GM12874 (cell line): ENCODE measurements around the gene CD80.
A peak's percentile ranks its signal among the peaks of the same experiment; 100 is the strongest.

Source experiments
- CTCF ChIP-seq: IDR thresholded peaks from 2 replicates; pipeline ENCODE4 v1.5.1; 2011; ENCODE audit warnings: low read depth, mild to moderate bottlenecking, control low read depth, low read length, moderate library complexity; ENCODE audit not compliant: insufficient read depth

The CD80 gene

GRCh38 chr3:119524931-119525662, 34.3 kb downstream of the CD80 start:
- TF ChIP-seq CTCF = peak; percentile 11; the same call in 1 of the 2 replicates

GRCh38 chr3:119518026-119518425, 41.4 kb downstream of the CD80 start:
- no peak for TF ChIP-seq CTCF

DNA sequence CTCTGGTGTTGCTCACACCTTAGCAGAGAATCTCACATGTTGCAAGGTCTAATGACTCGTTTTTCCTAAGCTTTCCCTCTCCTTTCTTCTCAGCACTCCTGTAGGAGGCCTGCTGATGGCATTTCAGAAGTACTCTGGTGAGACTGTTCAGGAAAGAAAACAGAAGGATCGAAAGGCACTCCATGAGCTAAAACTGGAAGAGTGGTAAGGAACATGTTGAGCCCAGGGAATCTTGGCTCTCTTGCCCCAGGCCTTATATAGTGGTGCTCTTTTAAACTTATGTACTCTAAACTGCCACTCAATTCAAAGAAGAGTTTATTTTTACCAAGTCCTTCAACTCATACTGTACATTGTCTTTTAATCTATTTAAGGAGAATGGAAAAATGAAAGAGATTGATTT, 42.3 kb downstream of the CD80 start:
- no peak for TF ChIP-seq CTCF

GRCh38 chr3:119514637-119515036, 44.8 kb downstream of the CD80 start:
- no peak for TF ChIP-seq CTCF

DNA sequence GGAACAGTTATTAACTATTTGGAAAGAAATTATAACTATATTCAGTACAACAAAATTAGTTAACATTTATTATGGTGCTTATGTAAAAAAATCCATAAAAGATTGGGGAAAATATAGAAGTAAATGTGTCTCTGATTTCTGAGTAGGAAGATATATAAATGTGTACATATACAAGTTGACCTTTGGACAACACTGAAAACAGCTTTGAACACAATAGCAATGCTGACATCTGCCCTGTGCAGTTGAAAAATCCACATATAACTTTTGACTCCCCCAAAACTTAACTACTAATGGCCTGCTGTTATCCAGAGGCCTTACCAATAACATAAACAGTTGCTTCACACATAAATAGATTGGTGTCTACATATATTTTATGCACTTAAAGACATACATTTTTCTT, 48.7 kb downstream of the CD80 start:
- TF ChIP-seq CTCF = no peak

GRCh38 chr3:119508172-119508845, 51.1 kb downstream of the CD80 start:
- TF ChIP-seq CTCF = no peak

DNA sequence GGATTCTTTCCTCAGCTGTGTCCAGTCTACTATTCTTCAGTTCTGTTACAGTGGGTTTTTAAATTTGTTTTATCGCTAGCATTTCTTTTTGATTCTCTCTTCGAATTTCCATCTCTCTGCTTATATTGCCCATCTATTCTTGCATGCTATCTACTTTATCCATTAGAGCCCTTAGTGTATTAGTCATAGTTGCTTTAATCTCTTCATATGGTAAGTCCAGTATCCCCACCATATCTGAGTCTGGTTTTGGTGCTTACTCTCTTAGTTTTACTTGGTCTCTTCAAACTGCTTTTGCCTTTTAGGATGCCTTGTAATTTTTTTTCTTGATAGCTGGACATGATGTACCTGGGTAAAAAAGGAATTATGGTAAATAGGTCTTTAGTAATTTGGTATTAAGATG, 52.0 kb downstream of the CD80 start:
- TF ChIP-seq CTCF = no peak
